ENCODE measurements around the gene CMTM4.
"Not testable (repeated sequence)": the region's sequence is repeated elsewhere in the genome, so short reads cannot be mapped to it uniquely, and the experiment has no call there.

CMTM4 gene

DNA sequence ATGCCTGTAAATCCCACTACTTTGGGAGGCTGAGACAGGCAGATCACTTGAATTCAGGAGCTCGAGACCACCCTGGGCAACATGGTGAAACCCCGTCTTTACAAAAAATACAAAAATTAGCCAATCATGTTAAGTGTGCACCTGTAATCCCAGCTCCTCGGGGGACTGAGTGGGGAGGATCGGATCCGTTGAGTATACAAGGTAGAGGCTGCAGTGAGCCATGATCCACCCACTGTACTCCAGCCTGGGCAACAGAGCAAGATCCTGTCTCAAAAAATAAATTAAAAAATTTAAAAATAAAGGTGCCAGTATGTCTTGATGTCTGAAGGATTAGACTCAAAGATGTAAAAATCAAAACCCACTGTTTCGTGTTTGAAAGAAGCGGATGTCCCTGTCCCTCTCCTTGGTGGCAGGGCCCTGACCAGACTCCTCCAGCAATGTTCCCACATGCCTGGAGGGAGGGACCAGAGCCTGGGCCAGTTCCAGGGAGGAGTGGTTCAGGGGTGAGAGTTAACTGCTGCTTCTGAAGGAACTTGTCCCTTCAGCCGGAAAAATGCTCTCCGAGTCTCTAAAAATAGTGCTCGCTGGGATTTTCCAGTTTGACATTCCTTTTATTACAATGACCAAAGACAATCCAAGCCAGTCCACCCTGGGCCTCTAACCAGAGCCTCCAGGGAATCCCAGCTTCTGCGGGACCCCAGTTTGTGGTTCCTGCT, 9.4 kb upstream of the CMTM4 start:
- peak; percentile 84 for DNase-seq (ENCODE audit: low spot score)

DNA sequence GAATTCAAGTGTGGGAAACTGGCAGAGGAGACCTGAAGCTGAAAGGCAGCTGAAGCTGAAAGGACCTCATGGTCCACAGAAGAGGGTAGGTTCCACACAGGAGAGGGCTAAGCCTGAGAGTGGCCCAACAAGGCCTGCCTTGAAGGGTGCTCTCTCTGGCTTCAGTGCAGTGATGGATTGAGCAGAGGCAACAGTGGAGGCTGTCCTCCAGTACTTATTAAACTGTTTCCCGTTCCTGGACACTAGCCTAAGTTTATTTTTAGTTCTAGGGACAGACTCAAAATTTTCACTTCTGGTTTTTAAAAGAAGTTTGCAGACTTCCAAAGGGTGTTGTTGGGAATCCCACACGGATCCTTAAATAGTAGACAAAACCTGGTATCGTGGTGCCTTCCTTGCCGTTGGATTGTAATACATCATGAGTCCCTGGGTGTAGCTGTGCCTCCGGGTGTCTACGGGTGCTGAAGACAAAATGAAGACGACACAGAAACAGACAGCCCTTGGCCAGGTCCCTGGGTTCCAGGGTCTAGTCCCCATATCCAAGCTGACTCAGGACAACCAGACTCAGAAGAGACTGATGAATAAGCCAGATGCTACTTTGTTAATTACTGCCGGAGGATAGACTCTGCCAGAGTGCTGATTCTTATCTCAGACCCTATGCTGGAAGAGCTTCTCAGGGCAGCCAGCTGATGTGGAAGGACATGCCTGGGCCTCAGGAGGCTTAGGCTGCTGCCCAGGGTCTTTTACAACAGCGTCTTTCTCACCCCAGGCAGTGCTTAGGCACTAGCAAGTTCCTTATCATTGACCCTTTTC, 7.1 kb upstream of the CMTM4 start:
- DNase-seq (ENCODE audit: low spot score) = no peak

DNA sequence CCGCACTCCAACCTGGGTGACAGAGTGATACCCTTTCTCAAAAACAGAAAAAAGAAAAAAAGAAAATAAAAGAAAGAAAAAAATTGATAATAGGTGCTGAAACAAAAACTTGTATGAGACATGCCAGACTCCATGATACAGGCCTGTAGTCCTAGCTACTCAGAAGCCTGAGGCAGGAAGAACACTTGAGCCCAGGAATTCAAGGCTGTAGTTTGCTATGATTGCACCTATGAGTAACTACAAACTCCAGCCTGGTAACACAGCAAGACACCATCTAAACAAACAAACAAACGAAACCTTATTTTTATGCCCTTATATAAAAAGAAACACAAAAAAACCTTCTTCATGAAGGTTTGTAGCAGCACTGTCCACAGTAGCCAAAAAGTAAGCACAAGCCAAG, 5.0 kb upstream of the CMTM4 start:
- no peak for DNase-seq (ENCODE audit: low spot score)

DNA sequence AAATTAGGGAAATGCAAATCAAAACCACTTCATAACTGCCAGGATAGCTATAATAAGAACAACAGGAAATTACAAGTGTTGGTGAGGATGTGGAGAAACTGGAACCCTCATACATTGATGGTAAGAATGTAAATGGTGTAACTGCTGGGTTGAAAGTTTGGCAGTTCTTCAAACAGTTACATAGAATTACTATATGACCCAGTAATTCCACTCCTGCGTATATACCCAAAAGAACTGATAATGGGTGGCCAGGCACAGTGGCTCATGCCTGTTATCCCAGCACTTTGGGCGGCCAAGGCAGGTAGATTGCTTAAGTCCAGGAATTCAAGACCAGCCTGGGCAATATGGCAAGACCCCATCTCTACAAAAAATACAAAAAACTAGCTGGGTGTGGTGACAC, 4.5 kb upstream of the CMTM4 start:
- DNase-seq (ENCODE audit: low spot score) = no peak

DNA sequence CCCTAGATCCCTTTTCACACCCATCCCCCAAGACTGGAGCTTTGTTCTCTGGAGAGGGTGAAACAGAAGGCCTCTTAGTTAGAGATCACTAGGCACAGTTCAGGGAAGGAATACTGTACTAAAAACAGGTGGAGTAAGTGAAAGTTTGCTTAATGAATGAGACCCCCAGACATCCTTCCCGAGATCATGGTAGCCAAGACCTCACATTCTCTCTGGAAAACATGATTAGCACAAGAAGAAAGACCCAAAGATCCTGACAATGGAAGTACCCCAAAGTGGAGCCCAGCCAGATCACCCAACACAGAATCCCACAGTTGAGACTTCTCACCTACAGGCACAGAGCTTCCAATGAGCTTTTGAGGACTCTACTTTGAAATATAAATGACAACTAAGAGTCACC, 3.4 kb upstream of the CMTM4 start:
- no peak for DNase-seq (ENCODE audit: low spot score)

DNA sequence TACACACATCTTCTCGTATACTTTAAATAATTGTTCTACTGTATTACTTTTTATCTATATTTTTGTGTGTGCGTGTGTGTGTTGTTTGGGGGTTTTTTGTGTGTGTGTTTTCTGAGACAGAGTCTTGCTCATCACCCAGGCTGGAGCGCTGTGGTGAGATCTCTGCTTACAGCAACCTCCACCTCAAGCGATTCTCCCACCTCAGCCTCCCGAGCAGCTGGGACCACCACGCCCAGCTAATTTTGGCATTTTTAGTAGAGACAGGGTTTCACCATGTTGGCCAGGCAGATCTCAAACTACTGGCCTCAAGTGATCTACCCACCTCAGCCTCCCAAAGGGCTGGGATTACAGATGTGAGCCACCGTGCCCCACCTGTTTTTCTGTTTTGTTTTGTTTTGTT, 1.5 kb upstream of the CMTM4 start:
- DNase-seq (ENCODE audit: low spot score) = no peak

DNA sequence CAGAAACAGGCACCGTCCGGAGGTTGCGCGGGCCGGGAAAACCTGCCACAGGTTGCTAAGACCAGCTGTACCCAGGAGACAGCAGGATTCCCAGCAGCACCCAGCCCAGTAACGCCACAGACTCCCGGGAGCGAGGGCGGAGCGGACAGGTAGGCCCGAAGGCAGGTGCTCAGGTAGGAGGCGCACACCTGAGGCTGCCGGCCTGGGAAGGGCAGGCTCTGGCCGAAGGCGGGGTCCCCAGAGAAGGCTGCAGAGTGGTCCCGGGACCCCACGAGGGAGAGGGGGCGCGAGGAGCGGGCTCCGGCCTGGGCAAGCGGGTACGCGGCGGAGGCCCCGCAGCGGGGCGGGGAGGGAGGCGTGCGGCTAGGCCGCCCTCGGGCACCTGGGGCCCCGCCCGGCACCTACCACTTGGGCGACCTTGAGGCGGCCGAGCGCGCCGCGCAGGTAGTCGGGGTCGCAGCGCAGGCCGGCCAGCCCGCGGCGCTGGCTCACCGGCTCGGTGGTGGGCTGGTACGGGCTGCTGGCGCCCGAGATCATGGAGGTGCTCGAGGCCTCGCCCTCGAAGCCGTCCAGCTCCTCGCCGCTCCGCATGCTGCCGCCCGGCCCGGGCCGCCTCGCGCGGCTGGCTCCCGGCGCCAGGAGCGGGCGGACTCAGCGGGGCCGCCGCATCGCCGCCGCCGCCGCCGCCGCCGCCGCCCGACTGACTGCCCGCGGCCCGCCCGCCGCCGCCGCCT, 441 bp downstream of the CMTM4 start:
- DNase-seq (ENCODE audit: low spot score) = peak; percentile 47

DNA sequence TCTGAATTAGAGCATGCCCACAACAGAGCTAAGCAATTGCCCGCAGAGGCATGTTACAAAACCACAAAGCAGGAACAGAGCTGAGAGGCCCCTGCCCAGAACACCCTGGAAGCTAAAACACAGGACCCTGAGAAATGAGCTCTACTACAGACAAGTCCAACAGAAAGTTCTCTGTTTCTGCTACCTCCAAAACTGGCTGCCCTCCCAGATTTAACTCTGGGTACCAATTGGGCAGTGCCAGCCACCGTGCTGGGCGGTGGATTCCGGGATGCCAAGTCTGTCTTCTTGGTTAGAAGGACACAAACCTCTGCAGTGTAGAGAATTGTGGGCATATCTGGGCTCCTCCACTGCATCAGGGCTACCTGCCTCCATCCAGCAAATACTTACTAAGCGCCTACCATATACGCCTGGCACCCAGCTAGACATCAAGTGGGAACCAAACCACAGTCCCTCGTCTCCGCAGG, 1.0 kb downstream of the CMTM4 start:
- DNase-seq (ENCODE audit: low spot score) = no peak

DNA sequence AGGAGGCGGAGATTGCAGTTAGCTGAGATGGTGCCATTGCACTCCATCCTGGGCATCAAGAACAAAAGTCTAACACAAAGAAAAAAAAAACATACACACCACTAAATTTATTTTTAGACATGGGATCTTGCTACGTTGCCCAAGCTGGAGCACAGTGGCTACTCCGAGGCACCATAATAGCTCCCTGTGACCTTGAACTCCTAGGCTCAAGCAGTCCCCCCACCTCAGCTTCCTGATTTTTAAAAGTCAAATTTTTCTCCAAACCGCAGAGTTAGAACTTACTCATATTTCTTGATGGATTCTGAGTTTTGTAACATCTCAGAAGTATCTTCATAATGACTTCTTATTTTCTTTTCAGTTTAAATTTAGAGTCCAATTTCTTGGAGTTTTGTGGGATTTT, 3.4 kb downstream of the CMTM4 start:
- no peak for DNase-seq (ENCODE audit: low spot score)

DNA sequence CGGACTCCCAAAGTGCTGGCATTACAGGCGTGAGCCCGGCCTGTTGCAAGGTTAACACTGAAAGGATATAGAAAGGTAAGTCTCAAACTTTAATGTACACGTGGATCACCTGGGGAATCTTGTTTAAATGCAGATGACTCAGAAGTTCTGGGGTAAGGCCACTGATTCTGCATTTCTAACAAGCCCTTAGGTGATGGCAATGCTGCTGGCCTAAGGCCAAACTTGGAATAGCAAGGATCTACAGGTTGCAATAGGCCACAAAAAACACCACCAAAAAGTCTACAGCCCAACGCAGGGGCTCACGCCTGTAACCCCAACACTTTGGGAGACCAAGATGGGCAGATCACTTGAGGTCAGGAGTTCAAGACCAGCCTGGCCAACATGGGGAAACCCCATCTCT, 4.2 kb downstream of the CMTM4 start:
- peak; percentile 64 for DNase-seq (ENCODE audit: low spot score)

DNA sequence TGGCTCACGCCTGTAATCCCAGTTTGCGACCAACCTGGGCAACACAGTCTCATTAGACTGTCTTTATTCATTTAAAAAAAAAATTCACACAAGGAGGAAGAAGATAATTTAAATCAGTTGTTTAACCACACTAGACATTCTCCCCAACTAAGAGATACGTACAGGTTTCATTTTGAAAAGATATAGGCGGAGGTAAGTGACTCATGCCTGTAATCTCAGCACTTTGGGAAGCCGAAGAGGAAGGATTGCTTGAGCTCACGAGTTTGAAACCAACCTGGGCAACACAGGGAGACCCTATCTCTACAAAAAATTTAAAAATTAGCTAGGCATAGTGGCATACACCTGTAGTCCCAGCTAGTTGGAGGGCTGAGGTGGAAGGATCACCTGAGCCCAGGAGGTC, 5.3 kb downstream of the CMTM4 start:
- no peak for DNase-seq (ENCODE audit: low spot score)

DNA sequence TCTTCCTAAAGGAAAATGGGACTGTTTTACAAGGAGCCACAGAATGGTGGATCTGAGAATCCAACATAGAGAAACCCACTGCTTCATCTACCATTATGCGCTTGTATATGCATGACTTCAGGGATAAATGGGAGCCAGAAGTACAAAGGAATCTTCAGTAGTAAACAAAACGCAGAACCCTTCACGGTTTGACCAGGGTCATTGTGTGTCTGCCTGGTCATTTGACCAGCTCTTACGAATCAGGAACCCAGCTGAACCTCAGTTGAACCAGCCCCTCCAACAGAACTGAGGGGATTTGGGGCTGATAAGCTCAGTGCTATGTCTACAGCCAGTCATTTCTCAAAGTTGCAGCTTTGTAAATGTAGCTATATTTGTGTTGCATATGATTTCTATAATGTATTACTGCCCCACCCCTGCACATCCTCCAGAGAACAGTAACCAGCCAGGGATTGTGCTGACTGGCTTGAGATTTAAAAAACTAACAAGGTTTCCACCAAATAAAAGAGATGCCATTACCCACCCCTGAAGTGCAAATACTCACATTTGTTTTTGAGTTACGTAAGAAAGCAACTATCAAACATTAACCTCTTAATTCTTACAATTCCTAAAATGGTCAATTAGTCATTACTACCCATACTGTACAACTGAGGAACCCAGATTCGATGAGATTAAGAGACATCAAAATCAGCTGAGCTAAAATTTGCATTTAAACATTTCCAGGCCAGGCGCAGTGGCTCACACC, 6.3 kb downstream of the CMTM4 start:
- DNase-seq (ENCODE audit: low spot score) = no peak

DNA sequence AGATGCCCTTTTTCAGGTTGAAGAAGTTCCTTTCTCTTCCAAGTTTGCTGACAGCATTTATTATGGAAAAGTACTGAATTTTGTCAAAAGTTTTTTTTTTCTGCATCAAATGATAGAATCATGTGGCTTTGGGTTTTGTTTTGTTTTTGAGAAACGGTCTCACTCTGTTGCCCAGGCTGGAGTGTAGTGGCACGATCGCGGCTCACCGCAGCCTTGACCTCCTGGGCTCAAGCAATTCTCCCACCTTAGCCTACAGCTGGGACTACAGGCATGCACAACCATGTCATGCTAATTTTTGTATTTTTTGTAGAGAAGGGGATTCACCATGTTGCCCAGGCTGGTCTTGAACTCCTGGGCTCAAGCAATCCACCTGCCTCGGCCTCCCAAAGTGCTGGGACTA, 7.3 kb downstream of the CMTM4 start:
- peak; percentile 49 for DNase-seq (ENCODE audit: low spot score)

DNA sequence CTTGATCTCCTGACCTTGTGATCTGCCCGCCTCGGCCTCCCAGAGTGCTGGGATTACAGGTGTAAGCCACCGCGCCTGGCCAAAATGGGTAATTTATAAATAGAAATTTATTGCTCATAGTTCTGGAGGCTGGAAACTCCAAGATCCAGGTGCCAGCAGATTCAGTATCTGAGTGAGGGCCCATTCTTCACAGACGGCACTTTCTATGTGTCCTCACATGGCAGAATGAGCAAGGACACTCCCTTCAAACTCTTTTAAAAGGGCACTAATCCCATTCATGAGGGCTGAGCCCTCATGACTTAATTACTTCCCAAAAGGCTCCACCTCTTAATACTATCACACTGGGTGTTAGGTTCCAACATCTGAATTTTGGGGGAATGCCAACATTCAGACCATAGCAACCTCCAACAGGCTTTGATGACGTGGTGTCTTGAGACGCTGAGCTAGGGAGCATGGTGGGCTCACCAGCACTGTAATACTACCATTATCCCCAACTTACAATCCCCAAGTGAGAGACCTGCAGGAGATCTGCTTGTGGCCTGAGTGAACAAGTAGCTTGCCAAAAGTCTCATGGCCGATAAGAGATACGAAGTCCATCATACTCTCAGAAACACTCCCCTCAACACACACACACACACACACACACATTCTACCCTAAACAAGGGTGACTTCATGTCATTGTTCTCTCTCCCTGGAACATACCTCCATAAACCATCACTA, 8.5 kb downstream of the CMTM4 start:
- no peak for DNase-seq (ENCODE audit: low spot score)

DNA sequence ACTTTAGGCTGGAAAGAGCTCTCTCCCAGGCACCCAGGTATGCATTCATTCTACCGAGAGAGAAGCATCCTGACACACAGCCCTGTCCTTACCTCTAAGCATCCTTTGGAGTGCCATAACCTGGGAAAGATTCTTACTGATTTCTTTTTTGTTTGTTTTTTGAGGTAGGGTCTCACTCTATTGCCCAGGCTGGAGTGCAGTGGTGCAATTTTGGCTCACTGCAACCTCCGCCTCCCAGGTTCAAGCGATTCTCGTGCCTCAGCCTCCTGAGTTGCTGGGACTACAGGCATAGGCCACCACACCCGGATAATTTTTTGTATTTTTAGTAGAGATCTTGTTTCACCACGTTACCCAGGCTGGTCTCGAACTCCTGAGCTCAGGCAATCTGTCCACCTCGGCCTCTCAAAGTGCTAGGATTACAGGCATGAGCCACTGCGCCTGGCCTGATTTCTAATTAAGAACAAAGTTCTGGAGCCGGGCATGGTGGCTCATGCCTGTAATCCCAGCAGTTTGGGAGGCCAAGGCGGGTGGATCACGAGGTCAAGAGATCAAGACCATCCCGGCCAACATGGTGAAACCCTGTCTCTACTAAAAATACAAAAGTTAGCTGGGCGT, 10.9 kb downstream of the CMTM4 start:
- not testable (repeated sequence) for DNase-seq (ENCODE audit: low spot score)

DNA sequence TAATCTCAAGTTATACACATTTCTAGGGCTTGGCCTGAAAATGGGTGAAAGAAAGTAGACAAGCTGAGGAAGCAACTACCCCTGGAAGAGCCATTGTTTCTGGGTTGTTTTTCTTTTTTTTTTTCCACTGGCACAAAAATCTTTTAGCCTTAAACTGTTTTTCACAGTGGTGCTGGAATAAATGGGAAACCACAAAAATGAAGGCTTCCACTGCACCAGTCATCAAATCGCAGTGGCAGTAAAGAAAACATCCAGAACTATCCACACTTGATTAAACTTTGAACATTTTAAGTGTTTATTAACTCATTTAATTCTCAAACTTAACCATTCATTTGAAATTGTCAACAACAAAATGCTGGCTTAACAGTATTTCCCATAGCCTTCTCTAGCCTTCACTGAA, 14.3 kb downstream of the CMTM4 start:
- DNase-seq (ENCODE audit: low spot score) = peak; percentile 32

DNA sequence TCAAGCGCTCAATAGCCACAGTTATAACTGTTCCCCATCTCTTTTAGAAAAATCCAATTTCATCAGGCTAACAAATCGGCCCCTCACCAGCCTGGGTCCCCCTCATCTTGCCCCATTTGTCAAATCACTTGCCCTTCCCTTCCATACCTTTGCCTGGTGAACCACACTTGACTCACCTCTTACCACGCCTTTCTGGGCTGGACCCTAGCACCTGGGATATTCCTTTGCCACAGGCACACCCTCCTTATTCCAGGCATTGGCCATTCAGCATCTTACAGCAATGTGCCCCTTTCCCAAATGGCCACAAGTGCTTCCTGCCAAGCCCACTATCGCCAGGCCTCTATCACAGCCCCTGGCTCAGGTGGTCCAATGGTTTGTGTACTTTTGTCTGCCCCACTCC, 14.9 kb downstream of the CMTM4 start:
- DNase-seq (ENCODE audit: low spot score) = peak; percentile 33

DNA sequence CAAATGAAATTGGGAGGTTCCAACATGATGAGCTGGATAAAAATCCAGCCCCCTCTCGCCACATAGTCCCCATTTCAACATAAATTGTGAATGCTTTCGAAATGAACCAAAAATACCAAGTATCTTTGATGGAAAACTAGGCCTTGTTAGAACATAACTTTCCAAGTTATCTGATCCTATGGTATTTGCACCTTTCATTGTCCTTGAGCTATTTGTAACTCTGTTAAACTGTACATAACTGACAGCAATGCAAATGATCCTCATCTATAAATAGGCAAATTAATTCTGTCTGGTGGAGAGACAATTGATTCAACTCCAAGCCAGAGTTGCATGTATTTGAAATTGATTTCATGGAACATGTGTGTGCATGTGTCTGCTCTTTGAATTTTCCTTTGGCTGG, 18.2 kb downstream of the CMTM4 start:
- no peak for DNase-seq (ENCODE audit: low spot score)

DNA sequence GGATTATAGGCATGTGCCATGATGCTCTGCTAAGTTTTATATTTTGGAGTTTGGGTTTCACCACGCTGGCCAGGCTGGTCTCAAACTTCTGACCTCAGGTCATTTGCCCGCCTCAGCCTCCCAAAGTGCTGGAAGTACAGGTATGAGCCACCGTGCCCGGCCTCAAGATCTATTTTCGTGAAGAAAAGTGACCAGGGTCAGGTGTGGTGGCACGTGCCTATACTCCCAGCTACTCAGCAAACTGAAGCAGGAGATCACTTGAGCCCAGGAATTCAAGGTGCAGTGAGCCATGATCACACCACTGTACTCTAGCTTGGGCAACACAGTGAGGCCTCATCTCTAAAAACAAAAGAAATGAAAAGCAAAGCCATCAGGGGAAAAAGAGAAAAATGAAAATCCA, 18.7 kb downstream of the CMTM4 start:
- no peak for DNase-seq (ENCODE audit: low spot score)

DNA sequence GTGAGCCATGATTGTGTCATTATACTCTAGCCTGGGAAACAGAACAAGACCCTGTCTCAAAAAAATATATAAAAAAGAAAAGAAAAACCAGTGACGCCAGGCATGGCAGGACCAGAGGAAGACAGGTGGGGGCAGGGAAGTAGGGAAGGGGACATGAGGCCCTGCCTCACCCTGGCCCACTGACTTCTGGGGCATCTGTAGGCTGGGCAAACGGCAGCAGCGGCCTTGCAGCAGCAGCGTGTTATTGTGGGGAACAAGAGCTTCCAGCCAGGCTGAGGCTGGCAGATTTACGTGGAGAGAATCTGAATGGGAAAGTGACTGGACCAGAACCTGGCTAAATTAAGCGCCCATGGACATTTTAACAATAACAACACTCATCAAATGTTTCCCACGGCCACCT, 19.4 kb downstream of the CMTM4 start:
- no peak for DNase-seq (ENCODE audit: low spot score)

DNA sequence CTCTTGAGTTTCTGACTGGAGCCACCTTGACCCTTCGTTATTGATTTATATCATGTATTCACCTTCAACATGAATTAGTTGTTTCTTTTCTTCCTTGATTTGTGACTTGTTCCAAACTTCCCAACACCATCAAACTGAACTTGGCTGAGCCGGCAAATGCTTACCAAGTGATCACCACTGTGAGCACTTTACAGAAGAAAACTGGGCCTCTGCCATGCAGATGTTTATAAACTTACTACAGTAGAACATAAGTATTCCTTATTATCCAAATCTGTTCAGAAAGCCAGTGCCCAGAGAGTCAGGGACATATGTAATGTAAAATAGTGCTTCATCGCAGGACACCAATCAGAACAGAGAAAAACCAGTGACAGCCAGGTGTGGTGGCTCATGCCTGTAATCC, 19.9 kb downstream of the CMTM4 start:
- no peak for DNase-seq (ENCODE audit: low spot score)

Measured in kidney tubule cell (primary cell).